GM12873 (cell line): ENCODE data around the gene RPF1.

ENCODE experiments used
- CTCF ChIP-seq: IDR thresholded peaks from 2 replicates; pipeline ENCODE4 v1.5.1; 2012; ENCODE audit warnings: low read depth, mild to moderate bottlenecking, moderate library complexity, low read length, control low read depth; ENCODE audit not compliant: insufficient read depth; ENCODE audit errors: missing control alignments

Gene RPF1

GRCh38 chr1:84442256-84442655 is 36.8 kb upstream of the RPF1 start:
- TF ChIP-seq CTCF = peak; percentile 51

- no peak for TF ChIP-seq CTCF
Measured at GRCh38 chr1:84450910-84451309, 28.2 kb upstream of the RPF1 start.

- no peak for TF ChIP-seq CTCF
Measured at GRCh38 chr1:84452436-84452835, 26.6 kb upstream of the RPF1 start.

- no peak for TF ChIP-seq CTCF
Measured at GRCh38 chr1:84462118-84462517, 16.9 kb upstream of the RPF1 start.

- TF ChIP-seq CTCF = no peak
Measured at GRCh38 chr1:84467298-84467697, 11.8 kb upstream of the RPF1 start.

GRCh38 chr1:84476225-84476624 is 2.8 kb upstream of the RPF1 start:
- no peak for TF ChIP-seq CTCF

GRCh38 chr1:84479998-84480397 is 932 bp downstream of the RPF1 start:
- TF ChIP-seq CTCF = no peak

- no peak for TF ChIP-seq CTCF
Measured at GRCh38 chr1:84480650-84481049, 1.6 kb downstream of the RPF1 start.
